ENCODE results near the gene TBC1D1. TPM values are rescaled to one million over a fixed set of nuclear protein-coding genes. Genes with fewer than 3 reads are reported as not detected.

Gene TBC1D1
- total RNA-seq, 1 experiment from 2014 or later = 89.0 TPM

DNA sequence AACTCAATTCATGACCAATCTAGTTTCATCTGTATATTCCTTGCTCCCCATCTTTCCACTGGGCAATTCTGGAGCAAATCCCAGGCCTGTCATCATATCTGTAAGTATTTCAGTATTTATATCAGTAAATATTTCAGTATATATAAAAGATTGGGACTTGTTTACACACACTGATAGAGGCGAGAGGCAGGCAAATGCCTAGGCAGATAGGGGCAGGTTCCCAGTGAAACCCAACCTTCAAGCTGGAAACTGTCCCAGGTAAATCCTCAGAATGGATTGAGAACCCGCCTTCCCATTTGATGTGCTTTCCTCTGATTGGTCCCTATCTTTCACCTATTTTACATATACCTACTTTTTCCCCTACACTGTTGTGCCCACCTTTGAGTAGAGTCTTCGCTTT lies 23.8 kb upstream of the TBC1D1 start:
- no peaks in the 10 kb centered on the region for H3K9me3 ChIP-seq (ENCODE audit: low read length)
- ATAC-seq (no peak), DNase-seq (no peak)
- TF ChIP-seq, protein P1, sequence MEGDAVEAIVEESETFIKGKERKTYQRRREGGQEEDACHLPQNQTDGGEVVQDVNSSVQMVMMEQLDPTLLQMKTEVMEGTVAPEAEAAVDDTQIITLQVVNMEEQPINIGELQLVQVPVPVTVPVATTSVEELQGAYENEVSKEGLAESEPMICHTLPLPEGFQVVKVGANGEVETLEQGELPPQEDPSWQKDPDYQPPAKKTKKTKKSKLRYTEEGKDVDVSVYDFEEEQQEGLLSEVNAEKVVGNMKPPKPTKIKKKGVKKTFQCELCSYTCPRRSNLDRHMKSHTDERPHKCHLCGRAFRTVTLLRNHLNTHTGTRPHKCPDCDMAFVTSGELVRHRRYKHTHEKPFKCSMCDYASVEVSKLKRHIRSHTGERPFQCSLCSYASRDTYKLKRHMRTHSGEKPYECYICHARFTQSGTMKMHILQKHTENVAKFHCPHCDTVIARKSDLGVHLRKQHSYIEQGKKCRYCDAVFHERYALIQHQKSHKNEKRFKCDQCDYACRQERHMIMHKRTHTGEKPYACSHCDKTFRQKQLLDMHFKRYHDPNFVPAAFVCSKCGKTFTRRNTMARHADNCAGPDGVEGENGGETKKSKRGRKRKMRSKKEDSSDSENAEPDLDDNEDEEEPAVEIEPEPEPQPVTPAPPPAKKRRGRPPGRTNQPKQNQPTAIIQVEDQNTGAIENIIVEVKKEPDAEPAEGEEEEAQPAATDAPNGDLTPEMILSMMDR (conservative IDR thresholded peaks at IDR 0.05; ENCODE audit: low read depth, low read length) = no peak
- TF ChIP-seq EZH2 (IDR thresholded peaks at IDR 0.05; ENCODE audit: low read length, unreplicated experiment) (no peak), EZH2phosphoT487 (IDR thresholded peaks at IDR 0.05; ENCODE audit: borderline replicate concordance, low read length) (no peak)
- no peak overlapping the region for H3K4me3 ChIP-seq (ENCODE audit: low read length)
- H3K27ac ChIP-seq (ENCODE audit: low read length) = no peak overlapping the region
- no peaks in the 10 kb centered on the region for H3K9me2 ChIP-seq (replicated peaks; ENCODE audit: low read length)
- no TSS peak for BruUV-seq (replicated peaks)
- no peak overlapping the region for H2AFZ ChIP-seq (ENCODE audit: low read length)
- intact Hi-C loops (cut with micrococcal nuclease) = no loop called here
- H4K20me1 ChIP-seq (ENCODE audit: low read length) = no peaks in the 10 kb centered on the region
- no peak overlapping the region for H3K9ac ChIP-seq (ENCODE audit: low read length)
- H3K4me1 ChIP-seq (ENCODE audit: insufficient read depth, low read length) = no peaks in the 10 kb centered on the region; the same call in 1 of the 2 replicates
- no peaks in the 10 kb centered on the region for H3K79me2 ChIP-seq (ENCODE audit: low read length)
- H3K36me3 ChIP-seq (ENCODE audit: low read depth, low read length) = no peaks in the 10 kb centered on the region
- no peaks in the 10 kb centered on the region for H3K27me3 ChIP-seq (ENCODE audit: low read length)
- POLR2A ChIA-PET (ENCODE audit: unreplicated experiment) = no interaction called here
- no peak overlapping the region for H3K4me2 ChIP-seq (ENCODE audit: low read length)
- CTCF ChIA-PET = no interaction called here
- no peaks in the 10 kb centered on the region for H3F3A ChIP-seq (ENCODE audit: low read length, unreplicated experiment)

DNA sequence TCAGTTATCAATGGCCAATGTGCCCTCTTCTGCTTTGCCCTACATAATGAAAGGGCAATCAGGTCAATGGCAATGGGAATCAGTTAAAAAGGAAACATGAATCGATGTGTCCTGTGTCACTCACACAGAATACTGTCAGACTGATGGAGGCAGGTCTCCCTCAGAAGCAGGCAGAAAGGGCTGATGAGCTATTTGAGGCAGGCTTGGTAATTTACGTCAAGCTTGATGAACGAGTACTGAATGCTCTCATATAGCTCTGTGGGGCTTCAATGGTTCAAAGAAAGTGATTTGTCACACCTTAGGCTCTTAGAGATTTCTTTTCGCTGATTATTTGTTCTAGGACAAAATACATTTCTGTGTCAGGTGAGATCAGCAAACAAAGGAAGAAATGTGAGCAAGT lies 22.6 kb upstream of the TBC1D1 start:
- no peaks in the 10 kb centered on the region for H4K20me1 ChIP-seq (ENCODE audit: low read length)
- no peaks in the 10 kb centered on the region for H3F3A ChIP-seq (ENCODE audit: low read length, unreplicated experiment)
- DNase-seq (no peak), ATAC-seq (no peak)
- intact Hi-C loops (cut with micrococcal nuclease) = no loop called here
- CTCF ChIA-PET = no interaction called here
- no peak overlapping the region for H3K27ac ChIP-seq (ENCODE audit: low read length)
- no peak overlapping the region for H3K9ac ChIP-seq (ENCODE audit: low read length)
- H3K9me2 ChIP-seq (replicated peaks; ENCODE audit: low read length) = no peaks in the 10 kb centered on the region
- BruUV-seq (replicated peaks) = no TSS peak
- no peaks in the 10 kb centered on the region for H3K79me2 ChIP-seq (ENCODE audit: low read length)
- no peak overlapping the region for H3K4me2 ChIP-seq (ENCODE audit: low read length)
- TF ChIP-seq EZH2 (IDR thresholded peaks at IDR 0.05; ENCODE audit: low read length, unreplicated experiment) = no peak
- TF ChIP-seq, protein P1 (conservative IDR thresholded peaks at IDR 0.05; ENCODE audit: low read depth, low read length) = no peak
- no peak for TF ChIP-seq EZH2phosphoT487 (IDR thresholded peaks at IDR 0.05; ENCODE audit: borderline replicate concordance, low read length)
- no peak overlapping the region for H3K4me3 ChIP-seq (ENCODE audit: low read length)
- POLR2A ChIA-PET (ENCODE audit: unreplicated experiment) = no interaction called here
- no peaks in the 10 kb centered on the region for H3K36me3 ChIP-seq (ENCODE audit: low read depth, low read length)
- H3K27me3 ChIP-seq (ENCODE audit: low read length) = no peaks in the 10 kb centered on the region
- H3K9me3 ChIP-seq (ENCODE audit: low read length) = no peaks in the 10 kb centered on the region
- peaks cover 10% of the 10 kb centered on the region for H3K4me1 ChIP-seq (ENCODE audit: insufficient read depth, low read length)
- no peak overlapping the region for H2AFZ ChIP-seq (ENCODE audit: low read length)

DNA sequence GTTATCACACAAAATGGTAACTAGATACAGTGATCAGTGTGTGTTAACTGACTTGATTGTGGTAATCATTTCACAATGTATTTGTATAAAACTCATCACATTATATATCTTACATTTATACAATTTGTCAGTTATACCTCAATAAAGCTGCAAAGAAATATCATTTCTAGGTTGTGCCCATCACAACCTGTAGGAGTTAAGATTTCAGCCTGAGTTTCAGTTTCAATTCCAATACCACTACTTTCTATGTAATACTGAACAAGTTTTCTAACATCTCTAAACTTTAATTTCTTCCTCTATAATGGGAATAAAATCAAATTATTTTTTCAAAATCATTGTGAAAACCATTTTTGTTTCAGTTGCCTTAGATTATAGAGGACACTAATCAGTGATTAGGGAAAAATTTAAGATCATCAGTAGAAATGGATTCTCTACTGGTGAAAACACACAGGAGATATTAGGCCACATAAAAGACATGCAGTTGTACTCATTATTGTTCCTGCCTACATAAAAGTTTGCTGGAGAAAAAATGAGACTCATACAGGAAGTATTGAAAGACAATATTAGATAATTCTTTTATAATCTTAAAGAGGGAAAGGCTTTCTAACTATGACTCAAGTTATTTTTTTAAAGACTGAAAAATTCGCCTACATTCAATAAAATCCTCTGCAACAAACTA lies 18.4 kb upstream of the TBC1D1 start:
- Histone ChIP-seq H3K4me3 (ENCODE audit: low read length) (no peak overlapping the region), H3K36me3 (ENCODE audit: low read depth, low read length) (no peaks in the 10 kb centered on the region), H3K79me2 (ENCODE audit: low read length) (no peaks in the 10 kb centered on the region), H4K20me1 (ENCODE audit: low read length) (no peaks in the 10 kb centered on the region), H3K9me2 (replicated peaks; ENCODE audit: low read length) (no peaks in the 10 kb centered on the region), H3K4me1 (ENCODE audit: insufficient read depth, low read length) (peaks cover 18% of the 10 kb centered on the region), H3K9me3 (ENCODE audit: low read length) (no peaks in the 10 kb centered on the region), H3K9ac (ENCODE audit: low read length) (no peak overlapping the region), H3K27ac (ENCODE audit: low read length) (peak overlapping the region; percentile 63), H3F3A (ENCODE audit: low read length, unreplicated experiment) (no peaks in the 10 kb centered on the region), H2AFZ (ENCODE audit: low read length) (no peak overlapping the region), H3K27me3 (ENCODE audit: low read length) (no peaks in the 10 kb centered on the region), H3K4me2 (ENCODE audit: low read length) (no peak overlapping the region)
- ATAC-seq (no peak), DNase-seq (no peak)
- intact Hi-C loops (cut with micrococcal nuclease) = no loop called here
- POLR2A ChIA-PET (ENCODE audit: unreplicated experiment) = no interaction called here
- CTCF ChIA-PET = no interaction called here
- BruUV-seq (replicated peaks) = no TSS peak
- TF ChIP-seq EZH2 (IDR thresholded peaks at IDR 0.05; ENCODE audit: low read length, unreplicated experiment) = no peak
- TF ChIP-seq, protein P1 (conservative IDR thresholded peaks at IDR 0.05; ENCODE audit: low read depth, low read length) = no peak
- TF ChIP-seq EZH2phosphoT487 (IDR thresholded peaks at IDR 0.05; ENCODE audit: borderline replicate concordance, low read length) = no peak

Data from PC-3 (cell line).